Loucy (cell line): ENCODE results near the gene DYRK4.

Source experiments
- H2AFZ ChIP-seq: fragments of 200-600 bp; sonication (generic); 2 replicates; pipeline ENCODE4 v1.6.0; 2016; ENCODE audit warnings: antibody characterized with exemption, mild to moderate bottlenecking, low read length, moderate library complexity
- H3F3A ChIP-seq: fragments of 200-600 bp; 2 replicates; pipeline ENCODE4 v1.6.0; 2016; ENCODE audit warnings: antibody characterized with exemption, low read depth, mild to moderate bottlenecking
- H3K27me3 ChIP-seq: fragments of 200-600 bp; sonication (generic); 2 replicates; pipeline ENCODE4 v1.6.1; 2014; ENCODE audit warnings: low read length, mild to moderate bottlenecking; ENCODE audit not compliant: insufficient read depth, poor library complexity, severe bottlenecking
- H3K36me3 ChIP-seq: fragments of 200-600 bp; sonication (generic); 2 replicates; pipeline ENCODE4 v1.6.1; 2016; ENCODE audit warnings: low read length; ENCODE audit not compliant: insufficient read depth
- H3K4me1 ChIP-seq: fragments of 200-600 bp; sonication (generic); 2 replicates; pipeline ENCODE4 v1.5.1; 2014; ENCODE audit warnings: low read length, mild to moderate bottlenecking; ENCODE audit not compliant: insufficient read depth, poor library complexity, severe bottlenecking
- H3K4me2 ChIP-seq: fragments of 200-600 bp; sonication (generic); 2 replicates; pipeline ENCODE4 v1.6.0; 2014; ENCODE audit warnings: antibody characterized with exemption, low read length, low read depth, mild to moderate bottlenecking; ENCODE audit not compliant: poor library complexity, severe bottlenecking
- H3K4me3 ChIP-seq: fragments of 200-600 bp; sonication (generic); 2 replicates; pipeline ENCODE4 v1.5.1; 2014; ENCODE audit warnings: low read length, mild to moderate bottlenecking, mixed read lengths; ENCODE audit not compliant: poor library complexity, severe bottlenecking
- H3K79me2 ChIP-seq: fragments of 200-600 bp; sonication (generic); 2 replicates; pipeline ENCODE4 v1.6.1; 2014; ENCODE audit warnings: low read length; ENCODE audit not compliant: insufficient read depth
- H3K9ac ChIP-seq: fragments of 200-600 bp; sonication (generic); 2 replicates; pipeline ENCODE4 v1.6.0; 2014; ENCODE audit warnings: mild to moderate bottlenecking, low read depth, low read length, moderate library complexity; ENCODE audit not compliant: poor library complexity, severe bottlenecking
- H3K9me2 ChIP-seq: fragments of 200-600 bp; sonication (generic); replicated peaks from 2 replicates; pipeline ENCODE4 v1.6.1; 2016; ENCODE audit warnings: low read depth, low read length, mixed read lengths
- H3K9me3 ChIP-seq: fragments of 200-600 bp; sonication (generic); 2 replicates; pipeline ENCODE4 v1.6.1; 2014; ENCODE audit warnings: mild to moderate bottlenecking, antibody characterized with exemption, low read length, low read depth; ENCODE audit not compliant: insufficient read depth
- H4K20me1 ChIP-seq: fragments of 200-600 bp; sonication (generic); 2 replicates; pipeline ENCODE4 v1.6.0; 2014; ENCODE audit warnings: antibody characterized with exemption, low read length, mild to moderate bottlenecking; ENCODE audit not compliant: insufficient read depth, poor library complexity, severe bottlenecking
- CTCF ChIP-seq: fragments of 200-600 bp; sonication (generic); conservative IDR thresholded peaks from 2 replicates; pipeline ENCODE4 v1.5.1; 2014; ENCODE audit warnings: mild to moderate bottlenecking, antibody characterized with exemption, low read length
- EZH2phosphoT487 ChIP-seq: fragments of 200-600 bp; IDR thresholded peaks from 2 replicates; pipeline ENCODE4 v1.6.1; 2018; ENCODE audit warnings: antibody characterized with exemption, mild to moderate bottlenecking, moderate library complexity, borderline replicate concordance

The DYRK4 gene

GRCh38 chr12:4595881-4596280 lies 33.9 kb downstream of the DYRK4 start:
- TF ChIP-seq EZH2phosphoT487 (no peak), CTCF (no peak)
- Histone ChIP-seq H3K27me3 (no peaks in the 10 kb centered on the region), H3K4me2 (no peak overlapping the region), H3K9me3 (no peaks in the 10 kb centered on the region), H3K36me3 (no peaks in the 10 kb centered on the region), H3K79me2 (no peaks in the 10 kb centered on the region), H2AFZ (no peak overlapping the region), H3K9me2 (no peaks in the 10 kb centered on the region), H3F3A (no peaks in the 10 kb centered on the region), H3K4me1 (no peaks in the 10 kb centered on the region), H3K4me3 (no peak overlapping the region), H3K9ac (no peak overlapping the region), H4K20me1 (no peaks in the 10 kb centered on the region)

- Histone ChIP-seq H3K27me3 (no peaks in the 10 kb centered on the region), H3K9me3 (no peaks in the 10 kb centered on the region), H3K36me3 (no peaks in the 10 kb centered on the region), H3K4me2 (no peak overlapping the region), H3K79me2 (peaks cover 15% of the 10 kb centered on the region), H3K4me3 (no peak overlapping the region), H3K9me2 (no peaks in the 10 kb centered on the region), H4K20me1 (no peaks in the 10 kb centered on the region), H3K4me1 (peaks cover 13% of the 10 kb centered on the region), H3F3A (no peaks in the 10 kb centered on the region), H3K9ac (no peak overlapping the region), H2AFZ (no peak overlapping the region)
- TF ChIP-seq EZH2phosphoT487 (no peak), CTCF (no peak)
Measured at GRCh38 chr12:4603421-4603820, 41.4 kb downstream of the DYRK4 start.

DNA sequence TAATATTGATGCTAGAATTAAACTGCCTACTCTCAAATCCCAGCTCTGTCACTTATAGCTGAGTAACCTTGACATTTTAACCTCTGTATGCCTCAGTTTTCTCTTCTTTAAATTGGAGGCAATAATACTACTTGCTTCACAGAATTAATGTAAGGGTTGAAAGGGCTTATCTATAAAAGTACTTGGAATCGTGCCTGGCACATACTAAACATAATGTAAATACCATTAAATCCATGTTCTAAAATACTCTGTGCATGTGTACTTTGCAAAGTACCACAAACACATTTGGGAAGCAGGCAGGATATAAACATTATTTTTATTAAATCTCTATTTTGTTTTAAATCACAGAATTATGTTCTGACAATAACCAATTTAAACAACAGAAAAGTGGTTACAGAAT lies 41.9 kb downstream of the DYRK4 start:
- H3K79me2 ChIP-seq = peaks cover 15% of the 10 kb centered on the region
- H3K4me1 ChIP-seq = peaks cover 13% of the 10 kb centered on the region
- H3K36me3 ChIP-seq = no peaks in the 10 kb centered on the region
- H4K20me1 ChIP-seq = no peaks in the 10 kb centered on the region
- H2AFZ ChIP-seq = no peak overlapping the region
- H3F3A ChIP-seq = no peaks in the 10 kb centered on the region
- H3K27me3 ChIP-seq = no peaks in the 10 kb centered on the region
- no peaks in the 10 kb centered on the region for H3K9me2 ChIP-seq
- no peak overlapping the region for H3K4me2 ChIP-seq
- TF ChIP-seq EZH2phosphoT487 = no peak
- TF ChIP-seq CTCF = no peak
- no peak overlapping the region for H3K4me3 ChIP-seq
- no peak overlapping the region for H3K9ac ChIP-seq
- no peaks in the 10 kb centered on the region for H3K9me3 ChIP-seq
